ENCODE measurements around the gene LRRC56. TPM values are rescaled to one million over a fixed set of nuclear protein-coding genes. Genes with fewer than 3 reads are reported as not detected.
A peak's percentile ranks its signal among the peaks of the same experiment; 100 is the strongest.

LRRC56 gene
- total and polyA plus RNA-seq, 2 of the 13 experiments (the other 11 are each of a cell fraction or from before 2014, with no cell fraction given) = 0.11 to 0.29 TPM

GRCh38 chr11:575996-576768 is 38.9 kb downstream of the LRRC56 start, which contains the start of gene PHRF1 (continued):
- TF ChIP-seq, protein P1, sequence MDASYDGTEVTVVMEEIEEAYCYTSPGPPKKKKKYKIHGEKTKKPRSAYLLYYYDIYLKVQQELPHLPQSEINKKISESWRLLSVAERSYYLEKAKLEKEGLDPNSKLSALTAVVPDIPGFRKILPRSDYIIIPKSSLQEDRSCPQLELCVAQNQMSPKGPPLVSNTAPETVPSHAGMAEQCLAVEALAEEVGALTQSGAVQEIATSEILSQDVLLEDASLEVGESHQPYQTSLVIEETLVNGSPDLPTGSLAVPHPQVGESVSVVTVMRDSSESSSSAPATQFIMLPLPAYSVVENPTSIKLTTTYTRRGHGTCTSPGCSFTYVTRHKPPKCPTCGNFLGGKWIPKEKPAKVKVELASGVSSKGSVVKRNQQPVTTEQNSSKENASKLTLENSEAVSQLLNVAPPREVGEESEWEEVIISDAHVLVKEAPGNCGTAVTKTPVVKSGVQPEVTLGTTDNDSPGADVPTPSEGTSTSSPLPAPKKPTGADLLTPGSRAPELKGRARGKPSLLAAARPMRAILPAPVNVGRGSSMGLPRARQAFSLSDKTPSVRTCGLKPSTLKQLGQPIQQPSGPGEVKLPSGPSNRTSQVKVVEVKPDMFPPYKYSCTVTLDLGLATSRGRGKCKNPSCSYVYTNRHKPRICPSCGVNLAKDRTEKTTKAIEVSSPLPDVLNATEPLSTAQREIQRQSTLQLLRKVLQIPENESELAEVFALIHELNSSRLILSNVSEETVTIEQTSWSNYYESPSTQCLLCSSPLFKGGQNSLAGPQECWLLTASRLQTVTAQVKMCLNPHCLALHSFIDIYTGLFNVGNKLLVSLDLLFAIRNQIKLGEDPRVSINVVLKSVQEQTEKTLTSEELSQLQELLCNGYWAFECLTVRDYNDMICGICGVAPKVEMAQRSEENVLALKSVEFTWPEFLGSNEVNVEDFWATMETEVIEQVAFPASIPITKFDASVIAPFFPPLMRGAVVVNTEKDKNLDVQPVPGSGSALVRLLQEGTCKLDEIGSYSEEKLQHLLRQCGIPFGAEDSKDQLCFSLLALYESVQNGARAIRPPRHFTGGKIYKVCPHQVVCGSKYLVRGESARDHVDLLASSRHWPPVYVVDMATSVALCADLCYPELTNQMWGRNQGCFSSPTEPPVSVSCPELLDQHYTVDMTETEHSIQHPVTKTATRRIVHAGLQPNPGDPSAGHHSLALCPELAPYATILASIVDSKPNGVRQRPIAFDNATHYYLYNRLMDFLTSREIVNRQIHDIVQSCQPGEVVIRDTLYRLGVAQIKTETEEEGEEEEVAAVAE (CRISPR knock-in tag; IDR thresholded peaks at IDR 0.05; ENCODE audit: borderline replicate concordance) = 0 out of 2 replicates have a peak, but pooled peaks have one; percentile 50
- TF ChIP-seq ZBTB46 (CRISPR knock-in tag; IDR thresholded peaks at IDR 0.05; ENCODE audit: borderline replicate concordance) (no peak), SNAI1 (CRISPR knock-in tag; IDR thresholded peaks at IDR 0.05; ENCODE audit: borderline replicate concordance) (no peak), TRIM22 (IDR thresholded peaks at IDR 0.05) (no peak), SMAD9 (CRISPR knock-in tag; IDR thresholded peaks at IDR 0.05) (no peak), RELA (CRISPR knock-in tag; IDR thresholded peaks at IDR 0.05) (no peak), ZBTB21 (CRISPR knock-in tag; IDR thresholded peaks at IDR 0.05) (0 out of 2 replicates have a peak, but pooled peaks have one; percentile 23), SP2 (CRISPR knock-in tag; IDR thresholded peaks at IDR 0.05) (peak; percentile 61), EZH2 (conservative IDR thresholded peaks at IDR 0.05; ENCODE audit: low read depth, low read length) (no peak), ZBTB3 (CRISPR knock-in tag; IDR thresholded peaks at IDR 0.05; ENCODE audit: borderline replicate concordance, low read depth) (no peak), SYNCRIP (IDR thresholded peaks at IDR 0.05; ENCODE audit: insufficient read depth, low read depth, low read length) (no peak), ZZZ3 (CRISPR knock-in tag; IDR thresholded peaks at IDR 0.05; ENCODE audit: borderline replicate concordance) (no peak), AKAP8 (CRISPR knock-in tag; IDR thresholded peaks at IDR 0.05) (no peak)
- TF ChIP-seq, protein P2, sequence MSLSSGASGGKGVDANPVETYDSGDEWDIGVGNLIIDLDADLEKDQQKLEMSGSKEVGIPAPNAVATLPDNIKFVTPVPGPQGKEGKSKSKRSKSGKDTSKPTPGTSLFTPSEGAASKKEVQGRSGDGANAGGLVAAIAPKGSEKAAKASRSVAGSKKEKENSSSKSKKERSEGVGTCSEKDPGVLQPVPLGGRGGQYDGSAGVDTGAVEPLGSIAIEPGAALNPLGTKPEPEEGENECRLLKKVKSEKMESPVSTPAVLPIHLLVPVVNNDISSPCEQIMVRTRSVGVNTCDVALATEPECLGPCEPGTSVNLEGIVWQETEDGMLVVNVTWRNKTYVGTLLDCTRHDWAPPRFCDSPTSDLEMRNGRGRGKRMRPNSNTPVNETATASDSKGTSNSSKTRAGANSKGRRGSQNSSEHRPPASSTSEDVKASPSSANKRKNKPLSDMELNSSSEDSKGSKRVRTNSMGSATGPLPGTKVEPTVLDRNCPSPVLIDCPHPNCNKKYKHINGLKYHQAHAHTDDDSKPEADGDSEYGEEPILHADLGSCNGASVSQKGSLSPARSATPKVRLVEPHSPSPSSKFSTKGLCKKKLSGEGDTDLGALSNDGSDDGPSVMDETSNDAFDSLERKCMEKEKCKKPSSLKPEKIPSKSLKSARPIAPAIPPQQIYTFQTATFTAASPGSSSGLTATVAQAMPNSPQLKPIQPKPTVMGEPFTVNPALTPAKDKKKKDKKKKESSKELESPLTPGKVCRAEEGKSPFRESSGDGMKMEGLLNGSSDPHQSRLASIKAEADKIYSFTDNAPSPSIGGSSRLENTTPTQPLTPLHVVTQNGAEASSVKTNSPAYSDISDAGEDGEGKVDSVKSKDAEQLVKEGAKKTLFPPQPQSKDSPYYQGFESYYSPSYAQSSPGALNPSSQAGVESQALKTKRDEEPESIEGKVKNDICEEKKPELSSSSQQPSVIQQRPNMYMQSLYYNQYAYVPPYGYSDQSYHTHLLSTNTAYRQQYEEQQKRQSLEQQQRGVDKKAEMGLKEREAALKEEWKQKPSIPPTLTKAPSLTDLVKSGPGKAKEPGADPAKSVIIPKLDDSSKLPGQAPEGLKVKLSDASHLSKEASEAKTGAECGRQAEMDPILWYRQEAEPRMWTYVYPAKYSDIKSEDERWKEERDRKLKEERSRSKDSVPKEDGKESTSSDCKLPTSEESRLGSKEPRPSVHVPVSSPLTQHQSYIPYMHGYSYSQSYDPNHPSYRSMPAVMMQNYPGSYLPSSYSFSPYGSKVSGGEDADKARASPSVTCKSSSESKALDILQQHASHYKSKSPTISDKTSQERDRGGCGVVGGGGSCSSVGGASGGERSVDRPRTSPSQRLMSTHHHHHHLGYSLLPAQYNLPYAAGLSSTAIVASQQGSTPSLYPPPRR (CRISPR knock-in tag; IDR thresholded peaks at IDR 0.05; ENCODE audit: borderline replicate concordance) = no peak
